HCT116 (cell line): Measurements from ENCODE around the gene SPOCD1. TPM values are rescaled to one million over a fixed set of nuclear protein-coding genes. Genes with fewer than 3 reads are reported as not detected.
A peak's percentile ranks its signal among the peaks of the same experiment; 100 is the strongest.

Source experiments
- ATAC-seq: fragments of 200-7000 bp; cut with Tn5 transposase; 2 replicates; pipeline ENCODE4 v1.9.1; 2020; ENCODE audit warnings: mild to moderate bottlenecking, moderate library complexity
- BruUV-seq: library from RNA; stranded (reverse); fragments of 400-500 nt; replicated peaks from 2 replicates; lab custom pipeline; 2021; lab: Mats Ljungman, UMichigan
- CTCF ChIA-PET: fragments of 300-600 bp; sonication (Branson Sonifier 250); formaldehyde crosslinking; loops from one replicate; lab custom pipeline; 2021; ENCODE audit warnings: antibody characterized with exemption; lab: Charles Lee
- POLR2A ChIA-PET: fragments of 300-600, 350-600 bp; sonication (Branson Sonifier 250); formaldehyde crosslinking; loops from one replicate; lab custom pipeline; 2021; ENCODE audit warnings: antibody characterized with exemption; lab: Charles Lee
- RAD21 ChIA-PET, 2 experiments: fragments of 300-600 bp; sonication (Branson Sonifier 250); formaldehyde crosslinking; loops; one replicate each; lab custom pipeline; 2023; ENCODE audit warnings: low total read pairs in 2 of 2; ENCODE audit not compliant: uncharacterized antibody in 2 of 2, unreplicated experiment in 2 of 2, low non-redundant PET in 1 of 2; lab: Charles Lee
- DNase-seq: peaks from one replicate; pipeline ENCODE4 v3.0.0-alpha.2; 2010; ENCODE audit warnings: low read depth, low spot score
- H2AFZ ChIP-seq: fragments of 200-600 bp; shearing (Covaris generic), sonication (generic); 2 replicates; pipeline ENCODE4 v1.6.1; 2017; ENCODE audit warnings: low read depth, mixed run types, mixed read lengths, antibody characterized with exemption, low read length; ENCODE audit not compliant: poor library complexity, severe bottlenecking
- H3K27ac ChIP-seq: 2 replicates; pipeline ENCODE4 v1.5.1; 2012; ENCODE audit warnings: low read depth, low read length
- H3K27me3 ChIP-seq: fragments of 200-600 bp; sonication (generic); 2 replicates; pipeline ENCODE4 v1.6.1; 2016; ENCODE audit warnings: mixed run types, low read length, mixed read lengths; ENCODE audit not compliant: insufficient read depth
- H3K36me3 ChIP-seq, 2 experiments: fragments of 200-500 bp in 1 of 2; fragments of 200-600 bp in 1 of 2; sonication (Bioruptor generic) in 1 of 2; sonication (generic) in 1 of 2; 2 replicates each; pipeline versions ENCODE4 v1.5.1 to v1.6.1; 2014 to 2016; ENCODE audit warnings: low read length in 2 of 2, inconsistent platforms in 1 of 2, mixed read lengths in 1 of 2, mixed run types in 1 of 2; ENCODE audit not compliant: insufficient read depth in 2 of 2, control insufficient read depth in 1 of 2
- H3K4me1 ChIP-seq, 2 experiments: fragments of 200-600 bp in 1 of 2; sonication (generic) in 1 of 2; 2 replicates each; pipeline versions ENCODE4 v1.5.1 to v1.6.1; 2012 to 2017; ENCODE audit warnings: low read length in 2 of 2, inconsistent platforms in 1 of 2, mild to moderate bottlenecking in 1 of 2, mixed read lengths in 1 of 2, mixed run types in 1 of 2, moderate library complexity in 1 of 2; ENCODE audit not compliant: insufficient read depth in 2 of 2, control insufficient read depth in 1 of 2
- H3K4me2 ChIP-seq: fragments of 200-600 bp; sonication (generic); 2 replicates; pipeline ENCODE4 v1.6.1; 2017; ENCODE audit warnings: mixed run types, low read length, mixed read lengths
- H3K4me3 ChIP-seq, 2 experiments: fragments of 200-600 bp in 1 of 2; sonication (generic) in 1 of 2; replicated peaks in 1 of 2; 2 replicates each; pipeline ENCODE4 v1.5.1; 2011 to 2016; ENCODE audit warnings: low read length in 2 of 2, control low read depth in 1 of 2, low read depth in 1 of 2, mild to moderate bottlenecking in 1 of 2, mixed read lengths in 1 of 2, mixed run types in 1 of 2
- H3K79me2 ChIP-seq: fragments of 200-600 bp; sonication (generic); 2 replicates; pipeline ENCODE4 v1.6.1; 2017; ENCODE audit warnings: mild to moderate bottlenecking, mixed run types, low read length, moderate library complexity, mixed read lengths; ENCODE audit not compliant: insufficient read depth
- H3K9ac ChIP-seq: fragments of 200-600 bp; sonication (generic); 2 replicates; pipeline ENCODE4 v1.6.1; 2016; ENCODE audit warnings: low read length, mixed read lengths
- H3K9me2 ChIP-seq: fragments of 200-600 bp; sonication (generic), shearing (Covaris generic); 2 replicates; pipeline ENCODE4 v1.6.1; 2017; ENCODE audit warnings: mixed run types, mild to moderate bottlenecking, moderate library complexity; ENCODE audit not compliant: insufficient read depth
- H3K9me3 ChIP-seq, 2 experiments: fragments of 200-500 bp in 1 of 2; fragments of 200-600 bp in 1 of 2; sonication (Bioruptor generic) in 1 of 2; sonication (generic) in 1 of 2; 2 replicates each; pipeline ENCODE4 v1.6.1; 2014 to 2017; ENCODE audit warnings: low read length in 2 of 2, mixed read lengths in 2 of 2, inconsistent platforms in 1 of 2, low read depth in 1 of 2, mild to moderate bottlenecking in 1 of 2, mixed run types in 1 of 2, moderate library complexity in 1 of 2; ENCODE audit not compliant: control insufficient read depth in 1 of 2, insufficient read depth in 1 of 2
- H4K20me1 ChIP-seq: fragments of 200-600 bp; sonication (generic), shearing (Covaris generic); 2 replicates; pipeline ENCODE4 v1.6.1; 2017; ENCODE audit warnings: mixed run types, mild to moderate bottlenecking, moderate library complexity; ENCODE audit not compliant: insufficient read depth
- CTCF ChIP-seq, 3 experiments: fragments of 200-600 bp in 1 of 3; sonication (generic) in 1 of 3; IDR thresholded peaks in 2 of 3; conservative IDR thresholded peaks in 1 of 3; 2 replicates each; pipeline ENCODE4 v1.5.1; 2012 to 2017; ENCODE audit warnings: low read depth in 2 of 3, low read length in 2 of 3, antibody characterized with exemption in 1 of 3, borderline replicate concordance in 1 of 3, control low read depth in 1 of 3, mild to moderate bottlenecking in 1 of 3, mixed read lengths in 1 of 3, mixed run types in 1 of 3, moderate library complexity in 1 of 3; ENCODE audit not compliant: insufficient read depth in 1 of 3
- REST ChIP-seq: IDR thresholded peaks from 2 replicates; pipeline ENCODE4 v1.6.1; 2012; ENCODE audit warnings: low read depth
- intact Hi-C: fragments of 100-400 bp; cut with micrococcal nuclease; formaldehyde crosslinking; loops from 2 replicates; pipeline ENCODE4 v1.10.0; 2022
- total RNA-seq: library from RNA; stranded (reverse); gene quantifications from one replicate; pipeline ENCODE4 v1.2.1, GENCODE V29; 2021; ENCODE audit not compliant: unreplicated experiment

Gene SPOCD1
- total RNA-seq, 1 experiment from 2014 or later = 5.0 TPM

GRCh38 chr1:31757989-31758388 lies 57.8 kb downstream of the SPOCD1 start (continued):
- no peak for TF ChIP-seq REST

GRCh38 chr1:31757204-31757679 lies 58.6 kb downstream of the SPOCD1 start:
- no peaks in the 10 kb centered on the region for H3K27me3 ChIP-seq
- H3K4me1 ChIP-seq = peaks cover 23 to 33% of the 10 kb centered on the region in 2 experiments
- no peak overlapping the region for H3K4me3 ChIP-seq
- no peak overlapping the region for H3K9ac ChIP-seq
- H3K36me3 ChIP-seq = no peaks in the 10 kb centered on the region
- H3K4me2 ChIP-seq = no peak overlapping the region
- H4K20me1 ChIP-seq = no peaks in the 10 kb centered on the region
- POLR2A ChIA-PET = no interaction called here
- H3K9me3 ChIP-seq = no peaks in the 10 kb centered on the region
- no peak for TF ChIP-seq REST
- TF ChIP-seq CTCF (IDR thresholded peaks at IDR 0.05 in 2 of 3, conservative IDR thresholded peaks at IDR 0.05 in 1 of 3; ENCODE audit: borderline replicate concordance in 1 of 3, insufficient read depth in 1 of 3, low read depth in 2 of 3, low read length in 2 of 3) = peak in 2 of 3 experiments; percentile 8 to 39; a peak in 2 of 6 replicates
- ATAC-seq = no peak; the same call in 1 of the 2 replicates
- H3K27ac ChIP-seq = no peak overlapping the region
- CTCF ChIA-PET = interaction anchor here (1.5 kb wide), 1 partner anchor 12 kb away, joined by 4 read pairs; no protein-coding TSS in a partner anchor
- DNase-seq = no peak
- no peaks in the 10 kb centered on the region for H3K9me2 ChIP-seq
- no peaks in the 10 kb centered on the region for H3K79me2 ChIP-seq
- intact Hi-C loops = no loop called here
- RAD21 ChIA-PET = no interaction called here
- H2AFZ ChIP-seq = no peak overlapping the region
- BruUV-seq = no TSS peak
